Osteoblast (primary cell): ENCODE data around the gene MVB12A. TPM values are rescaled to one million over a fixed set of nuclear protein-coding genes. Genes with fewer than 3 reads are reported as not detected.
A peak's percentile ranks its signal among the peaks of the same experiment; 100 is the strongest.

Experiments
- DNase-seq: peaks from one replicate; pipeline ENCODE4 v3.0.0; 2011; ENCODE audit warnings: low spot score, mixed read lengths; ENCODE audit not compliant: insufficient read length; ENCODE audit errors: missing footprints
- H2AFZ ChIP-seq: 2 replicates; pipeline ENCODE4 v1.6.0; 2011; ENCODE audit warnings: mild to moderate bottlenecking, low read length
- H3K27ac ChIP-seq: 2 replicates; pipeline ENCODE4 v1.5.1; 2011; ENCODE audit warnings: mild to moderate bottlenecking, low read depth, low read length, moderate library complexity
- H3K27me3 ChIP-seq: 2 replicates; pipeline ENCODE4 v1.6.0; 2012; ENCODE audit warnings: mild to moderate bottlenecking, control low read depth, inconsistent platforms, low read length, moderate library complexity; ENCODE audit not compliant: insufficient read depth
- H3K36me3 ChIP-seq: 2 replicates; pipeline ENCODE4 v1.5.1; 2011; ENCODE audit warnings: mild to moderate bottlenecking, low read length, control low read depth, moderate library complexity; ENCODE audit not compliant: insufficient read depth
- H3K4me1 ChIP-seq: 2 replicates; pipeline ENCODE4 v1.5.1; 2011; ENCODE audit warnings: mild to moderate bottlenecking, low read length, control low read depth, moderate library complexity; ENCODE audit not compliant: insufficient read depth
- H3K4me2 ChIP-seq: 2 replicates; pipeline ENCODE4 v1.6.0; 2011; ENCODE audit warnings: mild to moderate bottlenecking, low read length; ENCODE audit not compliant: insufficient read depth
- H3K4me3 ChIP-seq: fragments of 200-600 bp; sonication (generic); 3 replicates; pipeline ENCODE4 v1.5.1; 2012; ENCODE audit warnings: mild to moderate bottlenecking, low read length, inconsistent platforms; ENCODE audit not compliant: insufficient read depth
- H3K79me2 ChIP-seq: 2 replicates; pipeline ENCODE4 v1.6.0; 2012; ENCODE audit warnings: mild to moderate bottlenecking, low read length, control low read depth, inconsistent platforms; ENCODE audit not compliant: insufficient read depth
- H3K9me3 ChIP-seq: 2 replicates; pipeline ENCODE4 v1.5.1; 2011; ENCODE audit warnings: low read depth, low read length, control low read depth
- H4K20me1 ChIP-seq: 2 replicates; pipeline ENCODE4 v1.6.0; 2012; ENCODE audit warnings: mild to moderate bottlenecking, low read length, control low read depth; ENCODE audit not compliant: insufficient read depth
- total RNA-seq: library from RNA; depleted of rRNA; stranded (reverse); fragments of >200 nt; gene quantifications from 2 replicates; pipeline ENCODE4 v1.2.3, GENCODE V29; 2012
- TF ChIP-seq, protein P1 (sequence below): IDR thresholded peaks from 2 replicates; pipeline ENCODE4 v1.5.1; 2011; ENCODE audit warnings: mild to moderate bottlenecking, low read depth, low read length, moderate library complexity; ENCODE audit errors: extremely low read depth

Gene MVB12A
- total RNA-seq, 1 donor = 50.7 TPM

DNA sequence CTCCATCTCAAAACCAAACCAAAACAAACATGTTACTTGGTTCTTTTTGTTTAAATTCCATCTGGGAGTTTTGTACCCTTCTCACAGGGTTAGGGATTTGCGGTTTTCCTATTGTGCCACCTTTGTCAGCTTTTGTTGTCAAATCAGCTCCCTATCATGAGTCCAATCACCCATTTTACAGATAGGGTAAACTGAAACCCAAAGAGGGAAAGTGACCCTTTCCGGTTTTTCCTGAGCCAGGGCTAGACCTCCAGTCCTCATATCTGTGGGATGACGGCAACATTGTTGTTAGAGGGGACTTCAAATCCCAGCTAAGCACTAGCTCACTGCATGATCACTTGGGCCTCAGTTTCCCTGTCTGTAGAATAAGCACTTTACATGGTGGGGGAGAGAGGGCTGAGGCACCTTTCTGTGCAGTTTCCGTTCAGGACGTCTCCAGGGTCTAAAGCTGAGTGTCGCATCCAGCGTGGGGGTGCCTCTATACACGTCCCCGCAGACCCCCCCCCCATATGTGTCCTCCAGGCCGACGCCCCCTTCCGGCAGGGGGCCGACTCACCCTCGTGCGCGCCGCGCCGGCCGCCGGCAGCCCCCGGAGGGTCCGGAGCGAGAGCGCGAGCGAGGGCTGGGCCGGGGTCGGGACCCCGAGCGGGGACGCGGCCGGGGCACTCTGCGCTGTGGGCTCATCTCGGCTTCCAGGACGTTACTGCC is 29.7 kb upstream of the MVB12A start:
- TF ChIP-seq, protein P1, sequence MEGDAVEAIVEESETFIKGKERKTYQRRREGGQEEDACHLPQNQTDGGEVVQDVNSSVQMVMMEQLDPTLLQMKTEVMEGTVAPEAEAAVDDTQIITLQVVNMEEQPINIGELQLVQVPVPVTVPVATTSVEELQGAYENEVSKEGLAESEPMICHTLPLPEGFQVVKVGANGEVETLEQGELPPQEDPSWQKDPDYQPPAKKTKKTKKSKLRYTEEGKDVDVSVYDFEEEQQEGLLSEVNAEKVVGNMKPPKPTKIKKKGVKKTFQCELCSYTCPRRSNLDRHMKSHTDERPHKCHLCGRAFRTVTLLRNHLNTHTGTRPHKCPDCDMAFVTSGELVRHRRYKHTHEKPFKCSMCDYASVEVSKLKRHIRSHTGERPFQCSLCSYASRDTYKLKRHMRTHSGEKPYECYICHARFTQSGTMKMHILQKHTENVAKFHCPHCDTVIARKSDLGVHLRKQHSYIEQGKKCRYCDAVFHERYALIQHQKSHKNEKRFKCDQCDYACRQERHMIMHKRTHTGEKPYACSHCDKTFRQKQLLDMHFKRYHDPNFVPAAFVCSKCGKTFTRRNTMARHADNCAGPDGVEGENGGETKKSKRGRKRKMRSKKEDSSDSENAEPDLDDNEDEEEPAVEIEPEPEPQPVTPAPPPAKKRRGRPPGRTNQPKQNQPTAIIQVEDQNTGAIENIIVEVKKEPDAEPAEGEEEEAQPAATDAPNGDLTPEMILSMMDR = no peak
- H3K4me2 ChIP-seq = peak overlapping the region; percentile 92
- H3K36me3 ChIP-seq = no peaks in the 10 kb centered on the region
- no peak overlapping the region for H3K27ac ChIP-seq
- H3K79me2 ChIP-seq = no peaks in the 10 kb centered on the region
- peak; percentile 43 for DNase-seq
- H3K9me3 ChIP-seq = no peaks in the 10 kb centered on the region
- H4K20me1 ChIP-seq = no peaks in the 10 kb centered on the region
- peaks cover 21% of the 10 kb centered on the region for H3K27me3 ChIP-seq
- peak overlapping the region; percentile 89 for H2AFZ ChIP-seq
- H3K4me3 ChIP-seq = peak overlapping the region; percentile 69
- H3K4me1 ChIP-seq = peaks cover 9% of the 10 kb centered on the region

DNA sequence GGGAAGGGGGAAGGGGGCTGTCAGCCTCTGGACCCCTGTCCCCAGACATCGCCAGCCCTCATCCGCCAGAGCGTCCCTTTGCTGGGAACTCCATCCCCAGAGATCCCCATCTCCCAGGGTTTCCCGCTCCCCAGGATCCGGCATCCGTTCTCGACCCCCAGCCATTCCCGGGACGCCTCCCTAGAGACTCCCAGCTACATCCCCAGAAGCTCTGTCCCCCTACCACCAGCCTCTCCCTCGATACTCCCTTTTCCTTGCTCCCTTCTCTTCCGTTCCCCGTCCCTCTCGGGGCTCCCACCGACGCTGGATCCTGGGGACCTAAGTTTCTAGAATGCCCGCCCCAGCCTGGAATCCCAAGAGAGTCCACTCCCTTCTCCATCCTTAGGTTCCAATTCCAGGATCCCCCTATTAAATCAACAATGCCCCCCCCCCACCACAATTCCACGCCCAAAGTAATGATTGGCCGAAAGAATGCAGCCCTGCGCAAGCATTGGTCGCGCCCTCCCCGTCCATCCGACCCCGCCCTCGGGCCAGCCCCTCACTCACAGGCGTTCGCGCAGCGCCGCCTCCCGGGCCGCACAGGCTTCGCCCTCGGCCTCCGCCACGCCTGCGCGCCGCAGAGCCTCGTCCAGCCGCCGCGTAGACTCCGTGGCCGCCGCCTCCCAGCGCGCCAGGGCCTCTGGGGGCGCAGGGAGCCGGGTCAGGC is 29.0 kb upstream of the MVB12A start:
- Histone ChIP-seq H3K27me3 (peaks cover 21% of the 10 kb centered on the region), H4K20me1 (no peaks in the 10 kb centered on the region), H3K4me2 (peak overlapping the region; percentile 92), H3K4me1 (peaks cover 9% of the 10 kb centered on the region), H3K79me2 (no peaks in the 10 kb centered on the region), H3K9me3 (no peaks in the 10 kb centered on the region), H3K36me3 (no peaks in the 10 kb centered on the region), H2AFZ (peak overlapping the region; percentile 89), H3K4me3 (peak overlapping the region; percentile 69), H3K27ac (no peak overlapping the region)
- TF ChIP-seq, protein P1 = peak; percentile 54
- peak; percentile 100 for DNase-seq

DNA sequence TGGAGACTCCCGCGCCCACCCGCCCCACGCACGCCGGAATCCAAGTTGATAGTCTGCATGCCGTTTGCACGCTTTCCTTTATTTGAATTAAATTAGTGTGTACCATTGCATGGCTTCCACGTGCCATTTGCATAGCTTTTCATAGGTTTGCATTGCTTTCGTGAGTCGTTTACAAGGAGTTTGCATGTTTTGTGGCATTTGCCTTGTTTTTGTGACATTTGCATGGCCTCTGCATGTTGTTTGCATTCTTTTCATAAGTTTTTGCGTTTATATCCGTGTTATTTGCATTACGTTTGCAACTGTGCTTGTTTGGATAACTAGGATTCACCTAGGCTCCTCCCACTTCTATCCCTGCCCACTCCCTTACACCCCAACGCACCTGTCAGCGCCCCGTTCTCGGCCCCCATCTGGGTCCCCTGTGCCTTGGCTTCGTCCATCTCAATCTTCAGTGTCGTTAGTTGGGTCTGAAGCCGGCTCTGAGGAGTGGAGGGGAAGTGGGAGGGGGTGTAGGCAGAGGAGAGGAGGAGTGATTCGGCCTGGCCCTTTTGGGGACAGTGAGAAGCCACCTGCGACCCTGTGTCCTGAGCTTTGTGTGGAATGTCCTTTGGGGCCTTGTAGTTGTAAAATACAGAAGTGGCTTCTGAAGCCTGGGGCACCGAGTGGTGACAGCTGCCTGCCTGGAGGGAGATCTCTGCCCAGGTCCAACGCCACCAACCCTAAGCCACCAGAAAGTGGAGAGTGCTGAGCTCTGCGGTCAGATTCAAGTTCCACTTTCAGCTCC is 28.3 kb upstream of the MVB12A start:
- Histone ChIP-seq H3K27ac (no peak overlapping the region), H3K9me3 (no peaks in the 10 kb centered on the region), H3K4me3 (peak overlapping the region; percentile 41), H4K20me1 (no peaks in the 10 kb centered on the region), H3K79me2 (no peaks in the 10 kb centered on the region), H2AFZ (peak overlapping the region; percentile 80), H3K4me2 (peak overlapping the region; percentile 92), H3K4me1 (peaks cover 9% of the 10 kb centered on the region), H3K36me3 (no peaks in the 10 kb centered on the region), H3K27me3 (peaks cover 21% of the 10 kb centered on the region)
- DNase-seq = peak; percentile 82
- TF ChIP-seq, protein P1 = no peak
